ENCODE measurements around the gene OR14C36. TPM values are rescaled to one million over a fixed set of nuclear protein-coding genes. Genes with fewer than 3 reads are reported as not detected.

OR14C36 gene
- total RNA-seq, 1 donor: not detected

GRCh38 chr1:248359415-248359814 is 10.8 kb downstream of the OR14C36 start:
- DNase-seq (ENCODE audit: low read depth): no peak
- TF ChIP-seq, protein P1, sequence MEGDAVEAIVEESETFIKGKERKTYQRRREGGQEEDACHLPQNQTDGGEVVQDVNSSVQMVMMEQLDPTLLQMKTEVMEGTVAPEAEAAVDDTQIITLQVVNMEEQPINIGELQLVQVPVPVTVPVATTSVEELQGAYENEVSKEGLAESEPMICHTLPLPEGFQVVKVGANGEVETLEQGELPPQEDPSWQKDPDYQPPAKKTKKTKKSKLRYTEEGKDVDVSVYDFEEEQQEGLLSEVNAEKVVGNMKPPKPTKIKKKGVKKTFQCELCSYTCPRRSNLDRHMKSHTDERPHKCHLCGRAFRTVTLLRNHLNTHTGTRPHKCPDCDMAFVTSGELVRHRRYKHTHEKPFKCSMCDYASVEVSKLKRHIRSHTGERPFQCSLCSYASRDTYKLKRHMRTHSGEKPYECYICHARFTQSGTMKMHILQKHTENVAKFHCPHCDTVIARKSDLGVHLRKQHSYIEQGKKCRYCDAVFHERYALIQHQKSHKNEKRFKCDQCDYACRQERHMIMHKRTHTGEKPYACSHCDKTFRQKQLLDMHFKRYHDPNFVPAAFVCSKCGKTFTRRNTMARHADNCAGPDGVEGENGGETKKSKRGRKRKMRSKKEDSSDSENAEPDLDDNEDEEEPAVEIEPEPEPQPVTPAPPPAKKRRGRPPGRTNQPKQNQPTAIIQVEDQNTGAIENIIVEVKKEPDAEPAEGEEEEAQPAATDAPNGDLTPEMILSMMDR (IDR thresholded peaks at IDR 0.05; ENCODE audit: insufficient read depth, low read depth, low read length): no peak
- H3K4me3 ChIP-seq (ENCODE audit: low read depth, low read length): no peak overlapping the region

DNA sequence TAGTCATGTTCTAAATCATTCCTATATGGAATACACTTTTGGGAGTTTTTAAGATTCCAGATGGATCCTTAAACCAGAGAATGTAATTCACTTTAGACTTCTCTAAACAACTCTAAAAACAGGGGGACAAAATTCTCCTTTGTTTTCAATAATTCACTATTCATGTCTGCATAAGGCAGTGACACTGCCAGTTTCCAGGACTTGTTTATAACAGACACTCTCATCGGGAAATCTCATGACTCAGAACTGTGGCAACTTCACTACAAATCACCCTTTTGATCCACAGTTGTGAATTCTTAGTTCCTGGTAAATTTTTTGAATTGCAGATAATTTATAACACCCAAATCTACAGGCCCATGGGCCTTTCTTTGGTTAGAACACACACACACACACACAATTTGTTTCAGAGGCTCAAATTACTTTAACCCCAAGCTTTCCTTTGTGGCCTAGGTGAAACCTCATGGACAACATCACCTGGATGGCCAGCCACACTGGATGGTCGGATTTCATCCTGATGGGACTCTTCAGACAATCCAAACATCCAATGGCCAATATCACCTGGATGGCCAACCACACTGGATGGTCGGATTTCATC is 12.6 kb downstream of the OR14C36 start, which contains the start of gene OR2T4:
Gene OR2T4 (plus strand): TSS at position 545 of the 595 bp plus-strand sequence. CDS start 0 bp downstream, at position 545.
- no peak for DNase-seq (ENCODE audit: low read depth)
- no peak within 1 kb of the TSS for H3K4me3 ChIP-seq (ENCODE audit: low read depth, low read length)
- TF ChIP-seq, protein P1 (IDR thresholded peaks at IDR 0.05; ENCODE audit: insufficient read depth, low read depth, low read length): no peak

DNA sequence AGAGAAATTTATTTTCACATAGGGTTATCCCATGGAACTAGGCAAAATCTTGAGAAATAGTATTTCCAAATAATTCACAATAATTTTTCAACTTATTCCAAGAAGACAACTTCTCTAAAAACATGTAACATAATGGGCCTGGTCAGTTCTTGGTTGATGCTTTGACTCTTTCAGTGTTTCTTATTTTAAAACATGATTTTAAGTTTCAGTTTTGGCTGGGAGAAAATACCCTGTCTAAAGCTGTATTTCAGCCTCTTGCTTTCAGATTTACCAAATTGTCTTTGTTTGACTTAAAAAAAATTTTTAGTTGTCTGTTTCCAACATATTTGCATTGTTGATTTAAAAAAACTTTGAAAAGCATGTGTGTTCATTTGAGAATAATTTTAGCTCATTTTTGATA is 18.0 kb downstream of the OR14C36 start:
- TF ChIP-seq, protein P1 (IDR thresholded peaks at IDR 0.05; ENCODE audit: insufficient read depth, low read depth, low read length): no peak
- H3K4me3 ChIP-seq (ENCODE audit: low read depth, low read length): no peak overlapping the region
- no peak for DNase-seq (ENCODE audit: low read depth)

DNA sequence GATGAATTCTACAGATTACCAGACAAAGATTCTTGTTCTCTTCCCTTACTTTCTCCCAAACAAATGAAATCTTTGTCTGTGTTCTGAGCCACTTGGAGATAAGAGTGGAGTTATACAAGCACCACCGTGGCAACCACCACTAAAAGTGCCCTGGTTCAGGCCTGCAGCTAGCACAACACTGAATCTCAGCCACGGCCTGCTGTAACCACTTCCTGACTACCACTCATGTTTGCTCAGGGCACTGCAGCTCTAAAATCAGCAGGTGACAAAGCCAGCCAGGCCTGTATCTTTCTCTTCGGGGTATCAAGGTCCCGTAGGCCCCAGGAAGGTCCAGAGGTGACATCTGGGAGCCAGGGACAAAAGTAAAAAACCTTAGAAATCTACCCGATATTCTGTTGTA is 23.8 kb downstream of the OR14C36 start:
- TF ChIP-seq, protein P1 (IDR thresholded peaks at IDR 0.05; ENCODE audit: insufficient read depth, low read depth, low read length): no peak
- no peak for DNase-seq (ENCODE audit: low read depth)
- H3K4me3 ChIP-seq (ENCODE audit: low read depth, low read length): no peak overlapping the region

- no peak for DNase-seq (ENCODE audit: low read depth)
- H3K4me3 ChIP-seq (ENCODE audit: low read depth, low read length): no peak overlapping the region
- TF ChIP-seq, protein P1 (IDR thresholded peaks at IDR 0.05; ENCODE audit: insufficient read depth, low read depth, low read length): no peak
These were observed 25.2 kb downstream of the OR14C36 start for GRCh38 chr1:248373761-248374160.

GRCh38 chr1:248375446-248375845 is 26.9 kb downstream of the OR14C36 start, which contains the start of gene OR2T6:
OR2T6 (plus strand) TSS chr1:248375746; CDS start chr1:248387609, 11,863 bp downstream.
- TF ChIP-seq, protein P1 (IDR thresholded peaks at IDR 0.05; ENCODE audit: insufficient read depth, low read depth, low read length): no peak
- H3K4me3 ChIP-seq (ENCODE audit: low read depth, low read length): no peak within 1 kb of the TSS
- peak; percentile 2 for DNase-seq (ENCODE audit: low read depth)

DNA sequence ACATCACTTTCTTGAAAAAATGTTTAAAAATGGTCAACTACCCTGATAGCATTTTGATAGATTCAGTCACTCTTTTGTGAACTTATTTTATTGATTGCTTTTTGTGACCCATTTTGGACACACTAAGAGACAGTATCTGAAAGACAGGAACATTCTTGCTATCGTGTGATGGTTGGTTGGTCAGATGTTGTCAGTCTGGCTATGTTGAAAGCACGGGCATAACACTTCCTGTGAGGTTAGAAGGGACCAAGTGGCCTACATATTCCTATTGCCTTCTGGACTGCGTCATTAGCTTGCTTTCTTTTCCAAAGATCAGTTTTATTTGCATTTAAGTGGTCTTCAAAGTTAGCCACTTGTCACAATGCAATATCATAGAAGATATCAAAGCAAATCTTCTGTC is 28.3 kb downstream of the OR14C36 start:
- H3K4me3 ChIP-seq (ENCODE audit: low read depth, low read length): no peak overlapping the region
- TF ChIP-seq, protein P1 (IDR thresholded peaks at IDR 0.05; ENCODE audit: insufficient read depth, low read depth, low read length): no peak
- no peak for DNase-seq (ENCODE audit: low read depth)
